ENCODE data around the gene SLC7A5. TPM values are rescaled to one million over a fixed set of nuclear protein-coding genes. Genes with fewer than 3 reads are reported as not detected.
"Not testable (repeated sequence)": the region's sequence is repeated elsewhere in the genome, so short reads cannot be mapped to it uniquely, and the experiment has no call there.

The SLC7A5 gene
- polyA plus RNA-seq, 3 donors = 1.9 to 28.2 (median 3.4) TPM

GRCh38 chr16:87865902-87866555 lies 3.3 kb downstream of the SLC7A5 start:
- not testable (repeated sequence) for H3K27ac ChIP-seq (ENCODE audit: low read depth, low read length)
- 70 to 91% (median 75%) methylated on average over 16 of the region's 16 CpGs for WGBS, 3 donors

- H3K27ac ChIP-seq (ENCODE audit: low read depth, low read length) = no peak overlapping the region
- WGBS, 3 donors = 60 to 90% (median 85%) methylated on average over 15 of the region's 15 CpGs
Observed at GRCh38 chr16:87864331-87864989, 4.8 kb downstream of the SLC7A5 start.

GRCh38 chr16:87863327-87863635 lies 6.0 kb downstream of the SLC7A5 start:
- WGBS, 3 donors = 59 to 75% (median 66%) methylated on average over 9 of the region's 9 CpGs
- not testable (repeated sequence) for H3K27ac ChIP-seq (ENCODE audit: low read depth, low read length)

GRCh38 chr16:87862597-87863326 lies 6.5 kb downstream of the SLC7A5 start:
- H3K27ac ChIP-seq (ENCODE audit: low read depth, low read length) = not testable (repeated sequence)
- 79 to 89% (median 82%) methylated on average over 26 of the region's 26 CpGs for WGBS, 3 donors

GRCh38 chr16:87861300-87862099 lies 7.8 kb downstream of the SLC7A5 start:
- not testable (repeated sequence) for H3K27ac ChIP-seq (ENCODE audit: low read depth, low read length)

GRCh38 chr16:87860553-87861299 lies 8.6 kb downstream of the SLC7A5 start:
- no peak overlapping the region for H3K27ac ChIP-seq (ENCODE audit: low read depth, low read length)
- 65 to 83% (median 66%) methylated on average over 24 to 26 of the region's 26 CpGs for WGBS, 3 donors

More at GRCh38 chr16:87861300-87862099, 7.8 kb downstream of the SLC7A5 start:
- 84 to 89% (median 85%) methylated on average over 17 to 18 of the region's 18 CpGs for WGBS, 3 donors

GRCh38 chr16:87858151-87858993 lies 10.9 kb downstream of the SLC7A5 start:
- 74 to 86% (median 76%) methylated on average over 27 of the region's 27 CpGs for WGBS, 3 donors
- H3K27ac ChIP-seq (ENCODE audit: low read depth, low read length) = not testable (repeated sequence)

GRCh38 chr16:87856791-87857228 lies 12.5 kb downstream of the SLC7A5 start:
- no peak overlapping the region for H3K27ac ChIP-seq (ENCODE audit: low read depth, low read length)
- WGBS, 3 donors = 76 to 91% (median 82%) methylated on average over 15 of the region's 15 CpGs

- 54 to 85% (median 62%) methylated on average over 23 to 26 of the region's 26 CpGs for WGBS, 3 donors
- H3K27ac ChIP-seq (ENCODE audit: low read depth, low read length) = no peak overlapping the region
Observed at GRCh38 chr16:87855852-87856715, 13.2 kb downstream of the SLC7A5 start.

- WGBS, 3 donors = 90 to 95% (median 92%) methylated on average over 21 to 22 of the region's 22 CpGs
- H3K27ac ChIP-seq (ENCODE audit: low read depth, low read length) = no peak overlapping the region
Observed at GRCh38 chr16:87854907-87855683, 14.2 kb downstream of the SLC7A5 start.

- no peak overlapping the region for H3K27ac ChIP-seq (ENCODE audit: low read depth, low read length)
- WGBS, 3 donors = 35 to 65% (median 54%) methylated on average over 16 to 21 of the region's 21 CpGs
Observed at GRCh38 chr16:87854053-87854906, 15.0 kb downstream of the SLC7A5 start.

GRCh38 chr16:87853411-87854052 lies 15.8 kb downstream of the SLC7A5 start:
- no peak overlapping the region for H3K27ac ChIP-seq (ENCODE audit: low read depth, low read length)
- WGBS, 3 donors = 8 to 9% (median 9%) methylated on average over 25 of the region's 25 CpGs

- H3K27ac ChIP-seq (ENCODE audit: low read depth, low read length) = no peak overlapping the region
- WGBS, 3 donors = 79 to 86% (median 81%) methylated on average over 20 to 21 of the region's 21 CpGs
Observed at GRCh38 chr16:87851601-87852000, 17.7 kb downstream of the SLC7A5 start.

- 78 to 83% (median 81%) methylated on average over 14 of the region's 14 CpGs for WGBS, 3 donors
Observed at GRCh38 chr16:87851141-87851587, 18.1 kb downstream of the SLC7A5 start.

More at GRCh38 chr16:87851141-87851587, 18.1 kb downstream of the SLC7A5 start:
- no peak overlapping the region for H3K27ac ChIP-seq (ENCODE audit: low read depth, low read length)

Measured in adipose tissue (tissue), 3 donors.